CD4-positive, alpha-beta T cell (primary cell): ENCODE measurements around the gene RIMS1. TPM values are rescaled to one million over a fixed set of nuclear protein-coding genes. Genes with fewer than 3 reads are reported as not detected.

Source experiments
- ATAC-seq: fragments of 200-7000 bp; cut with Tn5 transposase; one replicate; pipeline ENCODE4 v1.10.0; 2022; ENCODE audit warnings: mild to moderate bottlenecking; ENCODE audit not compliant: poor library complexity
- CTCF ChIA-PET: fragments of 350-600 bp; sonication (Branson Sonifier 250); formaldehyde crosslinking; loops from one replicate; lab custom pipeline; 2021; ENCODE audit warnings: antibody characterized with exemption, inconsistent platforms; lab: Charles Lee
- POLR2A ChIA-PET: fragments of 350-600 bp; sonication (Branson Sonifier 250); formaldehyde crosslinking; loops from one replicate; lab custom pipeline; 2021; ENCODE audit warnings: antibody characterized with exemption, inconsistent platforms; lab: Charles Lee
- DNase-seq, 14 experiments: peaks; one replicate each; pipeline ENCODE4 v3.0.0-alpha.2; 2013 to 2020; ENCODE audit warnings: mixed read lengths in 2 of 14
- H3K27ac ChIP-seq, 2 donors: one replicate each; pipeline versions ENCODE4 v1.5.1 to v1.7.0; 2013; ENCODE audit warnings: low read length in 2 of 2, low read depth in 1 of 2, mild to moderate bottlenecking in 1 of 2
- H3K27me3 ChIP-seq, 2 experiments: 1 replicate in 1 of 2; 2 replicates in 1 of 2; pipeline versions ENCODE4 v1.6.1 to v1.7.0; 2013; ENCODE audit warnings: low read length in 2 of 2, control low read depth in 1 of 2, mild to moderate bottlenecking in 1 of 2, moderate library complexity in 1 of 2; ENCODE audit not compliant: insufficient read depth in 2 of 2, control insufficient read depth in 1 of 2
- H3K36me3 ChIP-seq: one replicate; pipeline ENCODE4 v1.6.1; 2013; ENCODE audit warnings: low read length, control low read depth; ENCODE audit not compliant: insufficient read depth
- H3K4me1 ChIP-seq: one replicate; pipeline ENCODE4 v1.6.1; 2013; ENCODE audit warnings: low read length, control low read depth; ENCODE audit not compliant: insufficient read depth
- H3K4me3 ChIP-seq: one replicate; pipeline ENCODE4 v1.5.1; 2013; ENCODE audit warnings: mild to moderate bottlenecking, low read length, moderate library complexity
- H3K9me3 ChIP-seq, 2 experiments: 1 replicate in 1 of 2; 2 replicates in 1 of 2; pipeline versions ENCODE4 v1.6.1 to v1.7.0; 2013; ENCODE audit warnings: low read length in 2 of 2, mild to moderate bottlenecking in 2 of 2, control low read depth in 1 of 2, moderate library complexity in 1 of 2; ENCODE audit not compliant: control insufficient read depth in 1 of 2, insufficient read depth in 1 of 2
- H3K27ac Mint-ChIP-seq: one replicate; pipeline ENCODE4 v1.8.0; 2020; ENCODE audit warnings: mixed read lengths
- H3K27me3 Mint-ChIP-seq: one replicate; pipeline ENCODE4 v1.8.0; 2021; ENCODE audit warnings: mixed read lengths
- H3K36me3 Mint-ChIP-seq: one replicate; pipeline ENCODE4 v1.8.0; 2021; ENCODE audit warnings: low read depth, mixed read lengths
- H3K4me1 Mint-ChIP-seq: one replicate; pipeline ENCODE4 v1.8.0; 2021; ENCODE audit warnings: low read depth, mixed read lengths
- H3K4me3 Mint-ChIP-seq: one replicate; pipeline ENCODE4 v1.8.0; 2020; ENCODE audit warnings: mild to moderate bottlenecking, mixed read lengths
- H3K9me3 Mint-ChIP-seq: one replicate; pipeline ENCODE4 v1.8.0; 2020; ENCODE audit warnings: mixed read lengths
- CTCF ChIP-seq: fragments of 200-600 bp; IDR thresholded peaks from one replicate; pipeline ENCODE4 v1.8.0; 2022; ENCODE audit warnings: antibody characterized with exemption, mild to moderate bottlenecking
- intact Hi-C, 2 experiments: fragments of 100-400 bp; cut with DNase I in 1 of 2; cut with micrococcal nuclease in 1 of 2; formaldehyde crosslinking; loops; one replicate each; pipeline versions ENCODE4 v1.15.1 to v1.9.0; 2023 to 2025; cut with DNase I, micrococcal nuclease
- total RNA-seq, 174 experiments: library from RNA in 2 of 174; stranded (reverse) in 2 of 174; gene quantifications; one replicate each; pipeline ENCODE4 v1.2.3 and lab custom pipeline; 2021 to 2026

Gene RIMS1
- total RNA-seq, 2 experiments from 2014 or later, result not detected

GRCh38 chr6:72078096-72078495 lies 191.7 kb downstream of the RIMS1 start:
- Histone ChIP-seq H3K27ac (no peak overlapping the region), H3K36me3 (no peaks in the 10 kb centered on the region), H3K4me3 (no peak overlapping the region), H3K9me3 (peaks cover 0 to 4% of the 10 kb centered on the region in 2 experiments), H3K27me3 (no peaks in the 10 kb centered on the region), H3K4me1 (no peaks in the 10 kb centered on the region)
- no peaks in the 10 kb centered on the region for H3K9me3 Mint-ChIP-seq
- H3K36me3 Mint-ChIP-seq, result no peaks in the 10 kb centered on the region
- H3K4me1 Mint-ChIP-seq, result no peaks in the 10 kb centered on the region
- no peak for DNase-seq
- H3K4me3 Mint-ChIP-seq, result no peak overlapping the region
- ChIA-PET POLR2A (no interaction called here), CTCF (no interaction called here)
- no peaks in the 10 kb centered on the region for H3K27me3 Mint-ChIP-seq
- intact Hi-C loops, result no loop called here
- ATAC-seq, result no peak
- TF ChIP-seq CTCF, result no peak
- no peak overlapping the region for H3K27ac Mint-ChIP-seq

GRCh38 chr6:72080260-72080941 lies 194.1 kb downstream of the RIMS1 start:
- ATAC-seq, result no peak
- Mint-ChIP-seq H3K4me3 (no peak overlapping the region), H3K27ac (no peak overlapping the region), H3K4me1 (no peaks in the 10 kb centered on the region), H3K9me3 (no peaks in the 10 kb centered on the region), H3K36me3 (no peaks in the 10 kb centered on the region), H3K27me3 (no peaks in the 10 kb centered on the region)
- POLR2A ChIA-PET, result no interaction called here
- intact Hi-C loops, result no loop called here
- CTCF ChIA-PET, result no interaction called here
- DNase-seq, result no peak
- H3K4me3 ChIP-seq, result no peak overlapping the region
- TF ChIP-seq CTCF, result no peak
- no peak overlapping the region for H3K27ac ChIP-seq
- peaks cover 0 to 4% of the 10 kb centered on the region in 2 experiments for H3K9me3 ChIP-seq
- no peaks in the 10 kb centered on the region for H3K27me3 ChIP-seq
- H3K36me3 ChIP-seq, result no peaks in the 10 kb centered on the region
- H3K4me1 ChIP-seq, result no peaks in the 10 kb centered on the region

- ChIA-PET POLR2A (no interaction called here), CTCF (no interaction called here)
- no peak for TF ChIP-seq CTCF
- Histone ChIP-seq H3K27ac (no peak overlapping the region), H3K9me3 (peaks cover 0 to 4% of the 10 kb centered on the region in 2 experiments), H3K4me1 (no peaks in the 10 kb centered on the region), H3K27me3 (no peaks in the 10 kb centered on the region), H3K4me3 (no peak overlapping the region), H3K36me3 (no peaks in the 10 kb centered on the region)
- no peaks in the 10 kb centered on the region for H3K9me3 Mint-ChIP-seq
- no peak overlapping the region for H3K4me3 Mint-ChIP-seq
- H3K4me1 Mint-ChIP-seq, result no peaks in the 10 kb centered on the region
- DNase-seq (no peak), ATAC-seq (no peak)
- H3K36me3 Mint-ChIP-seq, result no peaks in the 10 kb centered on the region
- no peak overlapping the region for H3K27ac Mint-ChIP-seq
- intact Hi-C loops, result no loop called here
- no peaks in the 10 kb centered on the region for H3K27me3 Mint-ChIP-seq
These were observed 195.5 kb downstream of the RIMS1 start for GRCh38 chr6:72081871-72082270.
